ENCODE measurements around the gene MYH14.

DNA sequence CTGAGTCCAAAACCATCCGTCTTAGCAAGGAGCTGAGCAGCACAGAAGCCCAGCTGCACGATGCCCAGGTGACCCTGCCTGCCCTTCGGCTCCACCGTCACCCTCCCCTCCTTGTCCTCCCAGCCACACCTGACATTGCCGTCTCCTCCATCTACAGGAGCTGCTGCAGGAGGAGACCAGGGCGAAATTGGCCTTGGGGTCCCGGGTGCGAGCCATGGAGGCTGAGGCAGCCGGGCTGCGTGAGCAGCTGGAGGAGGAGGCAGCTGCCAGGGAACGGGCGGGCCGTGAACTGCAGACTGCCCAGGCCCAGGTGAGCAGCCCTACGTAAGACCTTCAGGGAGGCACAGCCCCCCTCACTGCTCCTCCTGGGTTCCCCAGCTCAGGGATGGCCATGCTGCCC lies 76.7 kb downstream of the MYH14 start:
- TF ChIP-seq EZH2 (IDR thresholded peaks at IDR 0.05; ENCODE audit: low read length): no peak
- no peak for TF ChIP-seq CTCF (optimal IDR thresholded peaks at IDR 0.05 in 1 of 3, IDR thresholded peaks at IDR 0.05 in 1 of 3, conservative IDR thresholded peaks at IDR 0.05 in 1 of 3; ENCODE audit: extremely low read depth in 1 of 3, insufficient read depth in 2 of 3, low read length in 3 of 3)
